HG02798 (cell line): ENCODE data around the gene SCN2B.

Experiments
- ATAC-seq: cut with Tn5 transposase; IDR thresholded peaks from one replicate; pipeline ENCODE4 v1.9.1; 2021; ENCODE audit warnings: mild to moderate bottlenecking; ENCODE audit not compliant: unreplicated experiment, poor library complexity

SCN2B gene

GRCh38 chr11:118175993-118176777 is at the start of gene SCN2B:
Gene SCN2B, minus strand, starts transcription at chr11:118176639. Its CDS starts 208 bp downstream, at chr11:118176431.
- no peak for ATAC-seq

- peak; percentile 52 for ATAC-seq
These were observed 48.2 kb upstream of the SCN2B start, which contains the start of gene JAML for GRCh38 chr11:118224511-118225188. Gene JAML, minus strand, starts transcription at chr11:118225011. Its CDS starts 10,145 bp downstream, at chr11:118214866.

- no peak for ATAC-seq
These were observed 47.6 kb upstream of the SCN2B start for GRCh38 chr11:118223992-118224391.

GRCh38 chr11:118223570-118223969 is 47.1 kb upstream of the SCN2B start:
- no peak for ATAC-seq

GRCh38 chr11:118222437-118222836 is 46.0 kb upstream of the SCN2B start:
- no peak for ATAC-seq

GRCh38 chr11:118221419-118221818 is 45.0 kb upstream of the SCN2B start:
- no peak for ATAC-seq

GRCh38 chr11:118219732-118220131 is 43.3 kb upstream of the SCN2B start:
- no peak for ATAC-seq

GRCh38 chr11:118219244-118219643 is 42.8 kb upstream of the SCN2B start:
- ATAC-seq: no peak

GRCh38 chr11:118217575-118217974 is 41.1 kb upstream of the SCN2B start:
- no peak for ATAC-seq

- peak; percentile 61 for ATAC-seq
These were observed 40.4 kb upstream of the SCN2B start for GRCh38 chr11:118216621-118217481.

GRCh38 chr11:118215765-118216164 is 39.3 kb upstream of the SCN2B start:
- ATAC-seq: no peak

GRCh38 chr11:118215262-118215661 is 38.8 kb upstream of the SCN2B start:
- ATAC-seq: no peak

GRCh38 chr11:118214210-118214914 is 37.9 kb upstream of the SCN2B start:
- ATAC-seq: peak; percentile 40

- no peak for ATAC-seq
These were observed 37.3 kb upstream of the SCN2B start for GRCh38 chr11:118213781-118214180.

- ATAC-seq: no peak
These were observed 36.8 kb upstream of the SCN2B start for GRCh38 chr11:118213201-118213600.

GRCh38 chr11:118212781-118213191 is 36.3 kb upstream of the SCN2B start:
- no peak for ATAC-seq

- ATAC-seq: no peak
These were observed 35.8 kb upstream of the SCN2B start for GRCh38 chr11:118212131-118212725.

- no peak for ATAC-seq
These were observed 34.6 kb upstream of the SCN2B start for GRCh38 chr11:118211006-118211405.

GRCh38 chr11:118210323-118210722 is 33.9 kb upstream of the SCN2B start:
- no peak for ATAC-seq

GRCh38 chr11:118209033-118209432 is 32.6 kb upstream of the SCN2B start:
- ATAC-seq: no peak
